HG03095 (cell line): Measurements from ENCODE around the gene C3orf33.

Experiments
- ATAC-seq: cut with Tn5 transposase; IDR thresholded peaks from one replicate; pipeline ENCODE4 v1.9.1; 2021; ENCODE audit warnings: moderate library complexity; ENCODE audit not compliant: unreplicated experiment

The C3orf33 gene

GRCh38 chr3:155790272-155790925 is 15.7 kb downstream of the C3orf33 start:
- ATAC-seq, result no peak

GRCh38 chr3:155785662-155786295 is 20.3 kb downstream of the C3orf33 start:
- ATAC-seq, result no peak

- ATAC-seq, result no peak
These were observed 23.6 kb downstream of the C3orf33 start for GRCh38 chr3:155782390-155782953.

GRCh38 chr3:155780291-155780690 is 25.8 kb downstream of the C3orf33 start:
- no peak for ATAC-seq

- no peak for ATAC-seq
These were observed 27.6 kb downstream of the C3orf33 start for GRCh38 chr3:155778462-155778861.

GRCh38 chr3:155772801-155773200 is 33.3 kb downstream of the C3orf33 start:
- ATAC-seq, result no peak

- no peak for ATAC-seq
These were observed 35.0 kb downstream of the C3orf33 start for GRCh38 chr3:155771126-155771525.

GRCh38 chr3:155766206-155766605 is 39.9 kb downstream of the C3orf33 start:
- ATAC-seq, result no peak

- no peak for ATAC-seq
These were observed 42.1 kb downstream of the C3orf33 start for GRCh38 chr3:155763870-155764463.

- no peak for ATAC-seq
These were observed 45.4 kb downstream of the C3orf33 start for GRCh38 chr3:155760653-155761052.

- no peak for ATAC-seq
These were observed 48.5 kb downstream of the C3orf33 start for GRCh38 chr3:155757577-155757976.

GRCh38 chr3:155753038-155753639 is 52.9 kb downstream of the C3orf33 start:
- ATAC-seq, result no peak

GRCh38 chr3:155748611-155749365 is 57.3 kb downstream of the C3orf33 start:
- no peak for ATAC-seq

- no peak for ATAC-seq
These were observed 58.2 kb downstream of the C3orf33 start for GRCh38 chr3:155747946-155748290.

GRCh38 chr3:155747286-155747945 is 58.7 kb downstream of the C3orf33 start:
- ATAC-seq, result no peak

GRCh38 chr3:155746703-155747102 is 59.4 kb downstream of the C3orf33 start:
- ATAC-seq, result no peak

GRCh38 chr3:155745795-155746550 is 60.1 kb downstream of the C3orf33 start:
- no peak for ATAC-seq

GRCh38 chr3:155744626-155745324 is 61.3 kb downstream of the C3orf33 start, which contains the start of gene PLCH1:
Gene PLCH1 (minus strand): TSS chr3:155745071. CDS start chr3:155704224, 40,847 bp downstream.
- peak; percentile 57 for ATAC-seq

GRCh38 chr3:155744010-155744625 is 62.0 kb downstream of the C3orf33 start:
- ATAC-seq, result peak; percentile 43
